Endometrium (tissue), 2 donors: ENCODE results near the gene SLC6A8.
"Not testable (repeated sequence)": the region's sequence is repeated elsewhere in the genome, so short reads cannot be mapped to it uniquely, and the experiment has no call there.

Experiments
- FAIRE-seq: peaks from 2 replicates; lab custom pipeline; 2012; peaks lifted over from hg19 to GRCh38; lab: Jason Lieb, UNC
- donor health status: control.
- donor health status: control.

Gene SLC6A8

GRCh38 chrX:153707406-153707805, 19.7 kb downstream of the SLC6A8 start:
- no peak for FAIRE-seq

GRCh38 chrX:153708415-153708814, 20.7 kb downstream of the SLC6A8 start:
- FAIRE-seq, result no peak

- FAIRE-seq, result no peak
Observed at GRCh38 chrX:153709726-153710674, 22.3 kb downstream of the SLC6A8 start.

- FAIRE-seq, result no peak
Observed at GRCh38 chrX:153714256-153714655, 26.5 kb downstream of the SLC6A8 start.

GRCh38 chrX:153717445-153717844, 29.7 kb downstream of the SLC6A8 start:
- no peak for FAIRE-seq

- FAIRE-seq, result no peak
Observed at GRCh38 chrX:153719238-153719637, 31.5 kb downstream of the SLC6A8 start.

- no peak for FAIRE-seq
Observed at GRCh38 chrX:153719701-153720100, 32.0 kb downstream of the SLC6A8 start.

- FAIRE-seq, result no peak
Observed at GRCh38 chrX:153722704-153723350, 35.1 kb downstream of the SLC6A8 start.

- FAIRE-seq, result no peak
Observed at GRCh38 chrX:153723351-153724251, 35.9 kb downstream of the SLC6A8 start.

GRCh38 chrX:153724252-153725038, 36.7 kb downstream of the SLC6A8 start, which contains the start of the genes ABCD1 and BCAP31:
Gene ABCD1 (plus strand): TSS chrX:153724856. CDS start chrX:153725267, 411 bp downstream.
Gene BCAP31 (minus strand): TSS chrX:153724387. CDS start chrX:153723244, 1,143 bp downstream.
- no peak for FAIRE-seq

- no peak for FAIRE-seq
Observed at GRCh38 chrX:153725039-153725831, 37.5 kb downstream of the SLC6A8 start.

- no peak for FAIRE-seq
Observed at GRCh38 chrX:153725832-153726285, 38.1 kb downstream of the SLC6A8 start.

GRCh38 chrX:153726286-153727122, 38.8 kb downstream of the SLC6A8 start:
- FAIRE-seq, result no peak

GRCh38 chrX:153727123-153727931, 39.6 kb downstream of the SLC6A8 start:
- no peak for FAIRE-seq

- FAIRE-seq, result no peak
Observed at GRCh38 chrX:153728095-153728494, 40.4 kb downstream of the SLC6A8 start.

- no peak for FAIRE-seq
Observed at GRCh38 chrX:153728951-153729631, 41.4 kb downstream of the SLC6A8 start.

- not testable (repeated sequence) for FAIRE-seq
Observed at GRCh38 chrX:153730115-153730514, 42.4 kb downstream of the SLC6A8 start.
